Body of pancreas (tissue), 4 donors: ENCODE results near the gene TAGLN2.

Source experiments
- CTCF ChIP-seq, 7 experiments: fragments of 450-650 bp in 4 of 7; fragments of 200-600 bp in 3 of 7; sonication (generic) in 3 of 7; IDR thresholded peaks; one replicate each; pipeline ENCODE4 v1.5.1; 2016 to 2019; ENCODE audit warnings: antibody characterized with exemption in 7 of 7
- POLR2A ChIP-seq, 3 donors: fragments of 450-650 bp; IDR thresholded peaks; one replicate each; pipeline ENCODE4 v1.6.1; 2016; ENCODE audit warnings: antibody characterized with exemption in 3 of 3, mild to moderate bottlenecking in 2 of 3

- no peak for TF ChIP-seq POLR2A (IDR thresholded peaks at IDR 0.05)
- TF ChIP-seq CTCF (IDR thresholded peaks at IDR 0.05) = no peak
These were observed 14.3 kb upstream of the TAGLN2 start for GRCh38 chr1:159939678-159940002.
